WERI-Rb-1 (cell line): ENCODE data around the gene LMAN2.

Experiments used
- DNase-seq: peaks from one replicate; pipeline ENCODE4 v3.0.0-alpha.2; 2020
- H3K27ac ChIP-seq: fragments of 250-450 bp; sonication (Bioruptor Pico); 2 replicates; pipeline ENCODE4 v1.5.1; 2020; ENCODE audit warnings: mild to moderate bottlenecking, moderate library complexity
- H3K27me3 ChIP-seq: fragments of 250-450 bp; sonication (Bioruptor Pico); 2 replicates; pipeline ENCODE4 v1.5.1; 2021; ENCODE audit warnings: mild to moderate bottlenecking, low read depth, moderate library complexity; ENCODE audit not compliant: insufficient read depth, severe bottlenecking
- H3K36me3 ChIP-seq: fragments of 250-450 bp; sonication (Bioruptor Pico); 2 replicates; pipeline ENCODE4 v1.5.1; 2020; ENCODE audit warnings: mild to moderate bottlenecking, moderate library complexity
- H3K4me3 ChIP-seq: 2 replicates; pipeline ENCODE4 v1.5.1; 2011; ENCODE audit warnings: low read depth, mild to moderate bottlenecking, control low read depth, low read length
- H3K9me3 ChIP-seq: fragments of 250-450 bp; sonication (Bioruptor Pico); 2 replicates; pipeline ENCODE4 v1.5.1; 2021; ENCODE audit warnings: mild to moderate bottlenecking, moderate library complexity; ENCODE audit not compliant: severe bottlenecking
- TF ChIP-seq, protein P1 (sequence below): IDR thresholded peaks from 2 replicates; pipeline ENCODE4 v1.5.1; 2011; ENCODE audit warnings: low read depth, mild to moderate bottlenecking, control low read depth, inconsistent platforms, low read length

The LMAN2 gene

DNA sequence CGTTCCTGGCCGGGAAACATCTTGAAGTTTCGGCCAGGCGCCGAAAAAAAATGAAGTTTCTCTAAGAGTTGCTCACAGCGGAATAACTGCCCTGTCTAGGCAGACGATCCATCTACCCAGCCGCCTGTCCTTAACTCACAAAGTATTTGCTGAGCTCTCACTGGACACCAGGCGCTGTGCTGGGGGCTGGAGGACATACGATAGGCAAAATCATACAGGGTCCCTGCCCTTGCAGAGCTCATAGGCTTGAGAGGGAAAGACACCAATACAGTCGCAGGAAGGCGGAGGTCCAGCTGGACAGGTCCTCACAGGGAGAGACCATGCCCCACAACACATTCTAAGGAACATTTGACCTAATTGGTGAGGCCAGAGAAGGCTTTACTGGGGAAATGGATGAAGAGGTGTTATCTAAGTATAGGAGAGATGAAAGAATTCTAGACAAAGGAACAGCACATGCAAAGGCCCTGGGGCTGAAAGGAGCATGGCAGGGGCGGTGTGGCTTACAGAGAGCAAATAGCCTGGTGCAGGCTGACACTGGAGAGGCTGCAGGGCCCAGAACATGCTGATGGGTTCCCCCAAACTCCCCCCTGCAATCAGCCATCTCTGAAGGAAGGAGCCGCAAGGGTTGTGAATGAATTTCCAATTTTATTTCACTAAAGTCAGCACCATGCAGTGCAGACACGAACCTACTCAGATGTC lies 37.8 kb downstream of the LMAN2 start:
- H3K4me3 ChIP-seq = no peak overlapping the region
- TF ChIP-seq, protein P1, sequence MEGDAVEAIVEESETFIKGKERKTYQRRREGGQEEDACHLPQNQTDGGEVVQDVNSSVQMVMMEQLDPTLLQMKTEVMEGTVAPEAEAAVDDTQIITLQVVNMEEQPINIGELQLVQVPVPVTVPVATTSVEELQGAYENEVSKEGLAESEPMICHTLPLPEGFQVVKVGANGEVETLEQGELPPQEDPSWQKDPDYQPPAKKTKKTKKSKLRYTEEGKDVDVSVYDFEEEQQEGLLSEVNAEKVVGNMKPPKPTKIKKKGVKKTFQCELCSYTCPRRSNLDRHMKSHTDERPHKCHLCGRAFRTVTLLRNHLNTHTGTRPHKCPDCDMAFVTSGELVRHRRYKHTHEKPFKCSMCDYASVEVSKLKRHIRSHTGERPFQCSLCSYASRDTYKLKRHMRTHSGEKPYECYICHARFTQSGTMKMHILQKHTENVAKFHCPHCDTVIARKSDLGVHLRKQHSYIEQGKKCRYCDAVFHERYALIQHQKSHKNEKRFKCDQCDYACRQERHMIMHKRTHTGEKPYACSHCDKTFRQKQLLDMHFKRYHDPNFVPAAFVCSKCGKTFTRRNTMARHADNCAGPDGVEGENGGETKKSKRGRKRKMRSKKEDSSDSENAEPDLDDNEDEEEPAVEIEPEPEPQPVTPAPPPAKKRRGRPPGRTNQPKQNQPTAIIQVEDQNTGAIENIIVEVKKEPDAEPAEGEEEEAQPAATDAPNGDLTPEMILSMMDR = no peak

DNA sequence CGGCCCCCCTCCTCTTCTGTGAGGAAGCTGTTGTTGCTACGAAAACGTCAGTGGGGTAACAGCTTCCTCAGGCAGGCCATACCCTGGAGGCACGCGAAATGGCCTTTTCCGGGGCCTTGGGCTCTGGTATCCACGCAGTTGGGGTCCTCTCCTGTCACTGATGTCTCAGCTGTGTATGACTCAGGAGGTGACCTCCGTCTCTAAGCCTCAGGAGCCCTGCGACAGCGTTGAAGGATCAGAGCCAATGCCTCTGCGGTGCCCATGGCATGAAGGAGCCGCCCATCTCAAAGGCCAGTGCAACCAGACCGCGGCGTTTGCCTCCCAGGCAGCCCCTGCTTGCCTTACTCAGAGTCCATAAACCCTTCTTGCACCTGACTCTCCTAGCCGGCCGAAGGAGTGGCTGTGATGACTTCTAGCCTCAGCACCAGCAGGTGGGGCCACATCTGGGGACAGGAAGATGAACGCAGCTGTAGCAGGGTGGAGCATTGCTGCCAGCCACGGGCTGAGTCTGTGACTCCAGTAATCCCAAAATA lies 38.8 kb downstream of the LMAN2 start:
- DNase-seq = no peak
- peaks cover 6% of the 10 kb centered on the region for H3K36me3 ChIP-seq
- H3K27me3 ChIP-seq = no peaks in the 10 kb centered on the region
- TF ChIP-seq, protein P1 = no peak
- H3K9me3 ChIP-seq = no peaks in the 10 kb centered on the region
- H3K27ac ChIP-seq = peak overlapping the region; percentile 93
- H3K4me3 ChIP-seq = peak overlapping the region; percentile 35

More for the DNA sequence above, 37.8 kb downstream of the LMAN2 start:
- Histone ChIP-seq H3K27me3 (no peaks in the 10 kb centered on the region), H3K9me3 (no peaks in the 10 kb centered on the region), H3K36me3 (peaks cover 4% of the 10 kb centered on the region), H3K27ac (no peak overlapping the region)
- DNase-seq = no peak

DNA sequence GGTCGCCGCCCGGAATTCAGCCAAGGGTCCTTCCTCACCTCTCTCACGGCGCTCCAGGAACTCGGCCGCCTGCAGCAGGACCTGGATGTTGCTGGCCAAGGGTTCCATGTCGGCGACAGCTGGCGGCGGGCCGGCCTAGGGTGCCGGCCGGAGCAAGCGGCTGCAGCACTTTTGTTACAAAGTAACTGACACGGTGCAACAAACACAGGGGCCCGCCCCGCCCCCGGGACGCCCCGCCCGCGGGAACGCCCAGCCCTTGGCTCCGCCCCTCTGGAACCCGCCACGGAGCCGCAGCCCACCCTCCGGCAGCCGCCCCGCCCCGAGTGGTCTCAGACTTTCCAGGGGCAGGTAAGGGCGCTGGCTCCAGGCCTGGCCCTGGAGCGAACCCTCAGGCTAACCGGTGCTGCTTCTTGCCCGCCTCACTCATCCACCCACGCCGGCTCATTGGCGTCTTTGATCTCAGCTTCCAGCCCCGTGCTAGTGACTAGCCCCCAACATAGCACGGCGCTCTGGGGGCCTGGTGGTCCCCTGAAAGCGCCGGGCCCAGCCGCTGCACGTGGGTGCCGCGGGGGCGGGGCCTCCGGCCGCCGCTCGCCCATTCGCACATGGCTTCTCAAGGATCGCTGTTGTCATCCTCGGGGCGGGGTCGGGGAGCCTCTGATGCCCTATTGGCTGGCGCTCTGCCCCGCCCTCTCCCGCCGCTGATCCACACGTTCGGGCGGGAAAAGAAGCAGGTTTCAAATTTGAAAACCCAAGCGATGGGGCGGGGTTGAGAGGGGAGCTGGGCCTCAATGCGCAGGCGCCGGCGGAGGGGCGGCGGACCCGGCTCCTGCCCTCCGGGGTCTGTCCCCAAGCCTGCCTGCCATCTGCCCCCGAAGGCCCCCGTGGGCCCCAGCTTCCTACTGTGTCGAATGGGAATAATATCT lies 39.5 kb downstream of the LMAN2 start, which contains the start of gene MXD3:
TSS of gene MXD3 (minus strand) at position 176 of the 926 bp plus-strand sequence. CDS start at position 108, 68 bp downstream.
- TF ChIP-seq, protein P1 = no peak
- Histone ChIP-seq H3K36me3 (peaks cover 8% of the 10 kb centered on the region), H3K27me3 (no peaks in the 10 kb centered on the region), H3K27ac (peak within 1 kb of the TSS; percentile 93), H3K9me3 (no peaks in the 10 kb centered on the region), H3K4me3 (peak within 1 kb of the TSS; percentile 62)
- DNase-seq = peak; percentile 95

DNA sequence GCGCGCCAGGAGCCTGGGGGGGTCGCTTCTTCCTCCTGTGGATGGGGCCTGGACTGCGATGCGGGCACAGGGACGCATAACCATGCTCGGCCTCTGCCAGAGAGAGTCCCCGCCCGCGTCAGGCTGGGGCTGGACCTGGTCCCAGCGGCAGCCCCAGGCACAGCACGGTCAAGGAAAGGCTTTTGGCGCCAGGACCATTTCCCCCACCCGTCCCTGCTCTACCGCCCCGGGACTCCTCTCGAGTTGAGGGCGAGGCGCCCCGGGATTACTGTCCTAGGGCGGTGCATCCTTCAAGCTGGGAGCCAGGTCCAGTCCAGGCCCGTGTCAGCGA lies 40.1 kb downstream of the LMAN2 start:
- Histone ChIP-seq H3K27me3 (no peaks in the 10 kb centered on the region), H3K4me3 (peak overlapping the region; percentile 62), H3K36me3 (peaks cover 12% of the 10 kb centered on the region), H3K9me3 (no peaks in the 10 kb centered on the region), H3K27ac (peak overlapping the region; percentile 93)
- TF ChIP-seq, protein P1 = no peak
- DNase-seq = no peak

DNA sequence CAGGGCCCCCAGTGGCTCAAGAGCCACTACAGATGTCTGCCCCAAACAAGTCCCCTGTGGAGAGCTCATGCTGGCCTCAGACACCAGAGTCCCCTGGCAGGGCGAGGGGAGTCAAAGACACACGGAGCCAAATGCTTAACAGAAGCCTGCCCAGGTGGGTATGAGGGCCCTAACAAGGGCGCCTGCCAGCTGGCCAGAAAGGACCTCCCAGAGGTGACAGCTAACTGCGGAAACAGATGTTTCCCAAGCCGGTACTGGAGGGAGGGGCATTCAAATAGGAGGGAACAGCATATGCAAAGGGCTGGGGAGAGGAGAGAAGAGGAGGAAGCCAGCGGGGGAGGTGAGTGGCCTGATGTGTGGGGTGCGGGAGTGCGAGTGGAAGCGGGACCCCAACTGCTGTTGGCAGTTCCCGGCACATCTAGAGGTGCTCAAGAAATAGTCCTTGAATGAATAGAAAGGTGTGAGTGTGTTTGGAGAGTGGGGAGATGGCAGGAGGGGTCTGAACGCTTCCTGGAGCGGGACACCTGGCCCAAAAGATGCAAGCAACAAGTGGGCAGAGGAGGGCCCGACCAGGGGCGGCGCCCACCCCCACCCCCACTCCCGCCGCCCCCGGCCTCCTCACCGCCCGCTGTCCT lies 40.6 kb downstream of the LMAN2 start:
- Histone ChIP-seq H3K9me3 (no peaks in the 10 kb centered on the region), H3K27ac (no peak overlapping the region), H3K27me3 (no peaks in the 10 kb centered on the region), H3K4me3 (peak overlapping the region; percentile 62), H3K36me3 (peaks cover 16% of the 10 kb centered on the region)
- TF ChIP-seq, protein P1 = no peak
- no peak for DNase-seq
